Immature natural killer cell (primary cell): ENCODE measurements around the gene CCRL2. TPM values are rescaled to one million over a fixed set of nuclear protein-coding genes. Genes with fewer than 3 reads are reported as not detected.
"Not testable (repeated sequence)": the region's sequence is repeated elsewhere in the genome, so short reads cannot be mapped to it uniquely, and the experiment has no call there.

Source experiments
- DNase-seq, 3 donors: peaks; one replicate each; pipeline ENCODE4 v3.0.0; 2022; ENCODE audit warnings: mixed read lengths in 1 of 3
- H3K27ac Mint-ChIP-seq, 6 donors: one replicate each; pipeline ENCODE4 v1.8.0; 2020; ENCODE audit warnings: mixed read lengths in 6 of 6, mild to moderate bottlenecking in 5 of 6, inconsistent platforms in 4 of 6, moderate library complexity in 3 of 6
- H3K27me3 Mint-ChIP-seq, 3 donors: one replicate each; pipeline ENCODE4 v1.8.0; 2020 to 2021; ENCODE audit warnings: low read depth in 3 of 3, mild to moderate bottlenecking in 3 of 3, mixed read lengths in 3 of 3, moderate library complexity in 3 of 3, inconsistent platforms in 1 of 3
- H3K36me3 Mint-ChIP-seq, 3 donors: one replicate each; pipeline ENCODE4 v1.8.0; 2020; ENCODE audit warnings: mixed read lengths in 3 of 3, inconsistent platforms in 2 of 3, mild to moderate bottlenecking in 2 of 3
- H3K4me1 Mint-ChIP-seq, 2 donors: one replicate each; pipeline ENCODE4 v1.8.0; 2020; ENCODE audit warnings: inconsistent platforms in 2 of 2, mild to moderate bottlenecking in 2 of 2, mixed read lengths in 2 of 2, moderate library complexity in 1 of 2
- H3K4me3 Mint-ChIP-seq, 5 donors: one replicate each; pipeline ENCODE4 v1.8.0; 2020; ENCODE audit warnings: mild to moderate bottlenecking in 5 of 5, mixed read lengths in 5 of 5, inconsistent platforms in 3 of 5, moderate library complexity in 3 of 5
- H3K9me3 Mint-ChIP-seq, 6 donors: one replicate each; pipeline ENCODE4 v1.8.0; 2020; ENCODE audit warnings: mild to moderate bottlenecking in 6 of 6, mixed read lengths in 6 of 6, inconsistent platforms in 4 of 6, moderate library complexity in 3 of 6
- polyA plus RNA-seq, 3 donors: library from polyadenylated mRNA; unstranded; fragments of 300-500 nt; fragmentation: Illumina TruSeq; gene quantifications; one replicate each; pipeline ENCODE4 v1.2.3, GENCODE V29; 2021

Gene CCRL2
- polyA plus RNA-seq, 3 donors from 2014 or later = 1.3 to 2.0 (median 1.4) TPM

DNA sequence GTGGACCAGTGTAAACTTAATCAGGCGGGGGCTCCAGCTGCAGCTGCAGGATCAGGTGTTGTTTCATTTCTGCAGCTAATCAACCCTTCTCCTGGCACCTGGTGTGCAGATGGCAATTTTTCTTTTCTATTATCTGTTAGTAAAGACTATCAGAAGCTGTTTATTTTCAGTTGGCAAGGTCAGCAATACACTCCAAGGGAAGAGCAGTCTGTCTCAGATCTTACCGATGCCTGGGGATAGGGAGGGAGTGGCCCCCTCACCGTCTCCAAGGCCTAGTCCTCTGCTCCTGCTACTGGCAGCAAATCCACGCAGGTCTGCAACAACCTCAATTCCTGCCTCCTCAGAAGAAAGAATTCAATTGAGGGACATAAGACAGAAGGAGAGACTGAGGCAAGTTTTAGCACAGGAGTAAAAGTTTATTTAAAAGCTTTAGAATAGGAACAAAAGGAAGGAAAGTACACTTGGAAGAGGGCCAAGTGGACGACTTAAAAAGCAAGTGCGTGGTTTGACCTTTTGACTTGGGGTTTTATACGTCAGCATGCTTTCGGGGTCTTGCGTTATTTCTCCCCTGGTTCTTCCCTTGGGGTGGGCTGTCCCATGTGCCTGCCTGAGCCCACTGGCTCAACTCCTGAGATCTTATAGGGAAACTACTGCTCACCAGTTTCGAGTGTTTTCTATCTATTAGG lies 9.2 kb downstream of the CCRL2 start:
- H3K27ac Mint-ChIP-seq = no peak overlapping the region
- DNase-seq = no peak
- no peak overlapping the region for H3K4me3 Mint-ChIP-seq
- no peaks in the 10 kb centered on the region for H3K9me3 Mint-ChIP-seq
- H3K36me3 Mint-ChIP-seq = no peaks in the 10 kb centered on the region
- H3K4me1 Mint-ChIP-seq = no peaks in the 10 kb centered on the region
- H3K27me3 Mint-ChIP-seq = no peaks in the 10 kb centered on the region

DNA sequence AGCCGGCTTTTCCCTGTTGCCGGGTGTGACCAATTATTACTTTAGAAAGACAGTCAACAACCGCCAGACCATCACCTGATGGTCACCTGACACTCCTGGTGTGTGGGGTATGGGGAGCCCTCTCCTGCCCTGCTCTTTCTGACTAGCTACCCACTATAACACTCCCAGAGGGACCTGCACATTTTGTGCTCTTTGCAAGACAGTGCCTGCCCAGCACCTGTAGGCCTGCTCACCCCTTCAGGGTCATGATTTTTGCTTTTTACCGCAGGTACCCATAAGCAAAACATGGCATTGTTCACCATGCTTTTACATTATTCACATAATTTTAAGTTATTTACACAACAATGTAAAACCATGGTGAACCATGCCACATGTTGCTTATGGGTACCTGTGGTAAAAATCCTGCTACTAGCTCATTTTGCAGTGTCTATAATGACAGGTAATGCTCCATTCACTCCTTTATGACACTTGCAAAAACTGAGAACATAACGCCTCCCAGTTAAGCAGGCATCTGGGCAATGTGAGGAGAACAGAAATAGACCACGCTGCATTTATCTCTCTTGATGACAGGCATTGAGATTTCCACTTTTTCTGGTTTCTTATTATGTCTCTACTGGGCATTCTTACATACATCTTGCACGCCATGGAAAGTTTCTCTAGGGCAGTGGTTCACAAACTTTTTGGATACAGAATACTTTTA lies 9.9 kb downstream of the CCRL2 start:
- Mint-ChIP-seq H3K27me3 (no peaks in the 10 kb centered on the region), H3K27ac (no peak overlapping the region), H3K4me1 (no peaks in the 10 kb centered on the region), H3K9me3 (no peaks in the 10 kb centered on the region), H3K4me3 (no peak overlapping the region), H3K36me3 (no peaks in the 10 kb centered on the region)
- no peak for DNase-seq

DNA sequence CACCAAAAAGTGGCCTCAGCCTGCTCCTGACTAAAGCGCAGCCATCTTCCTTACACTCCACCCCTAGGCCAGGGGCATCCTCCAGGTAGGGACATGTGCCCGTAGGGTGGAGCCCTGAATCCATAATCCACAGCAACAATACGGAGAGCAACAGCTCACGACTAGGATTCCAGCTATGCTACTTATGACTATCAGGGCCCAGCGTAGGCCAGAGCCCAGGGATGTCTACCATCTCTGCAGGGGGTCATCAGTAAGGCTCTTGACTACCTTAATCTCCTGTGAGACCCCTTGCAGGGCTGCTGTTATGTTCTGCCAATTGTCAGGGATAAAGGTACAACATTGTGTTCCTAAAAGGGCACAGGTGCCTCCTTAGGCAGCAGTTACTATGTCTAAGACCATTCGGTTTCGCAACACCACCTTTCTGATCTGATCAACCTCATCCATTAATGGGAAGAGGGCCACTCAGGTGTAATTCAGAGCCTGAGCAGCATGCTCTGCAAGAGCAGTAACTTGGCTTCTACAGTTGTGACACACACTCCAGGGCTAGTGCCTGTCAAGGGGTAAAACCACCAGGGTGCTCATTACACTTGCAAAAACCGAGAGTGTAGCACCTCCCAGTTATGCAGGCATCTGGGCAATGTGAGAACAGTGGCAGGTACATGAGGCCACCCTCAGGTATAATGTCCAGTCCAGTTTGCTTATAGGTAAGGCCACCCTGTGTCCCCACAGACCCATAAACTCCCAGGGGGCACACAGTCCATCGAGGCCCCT lies 11.0 kb downstream of the CCRL2 start:
- DNase-seq = no peak
- no peaks in the 10 kb centered on the region for H3K36me3 Mint-ChIP-seq
- H3K27me3 Mint-ChIP-seq = no peaks in the 10 kb centered on the region
- no peaks in the 10 kb centered on the region for H3K9me3 Mint-ChIP-seq
- no peak overlapping the region for H3K27ac Mint-ChIP-seq
- H3K4me3 Mint-ChIP-seq = no peak overlapping the region
- no peaks in the 10 kb centered on the region for H3K4me1 Mint-ChIP-seq

DNA sequence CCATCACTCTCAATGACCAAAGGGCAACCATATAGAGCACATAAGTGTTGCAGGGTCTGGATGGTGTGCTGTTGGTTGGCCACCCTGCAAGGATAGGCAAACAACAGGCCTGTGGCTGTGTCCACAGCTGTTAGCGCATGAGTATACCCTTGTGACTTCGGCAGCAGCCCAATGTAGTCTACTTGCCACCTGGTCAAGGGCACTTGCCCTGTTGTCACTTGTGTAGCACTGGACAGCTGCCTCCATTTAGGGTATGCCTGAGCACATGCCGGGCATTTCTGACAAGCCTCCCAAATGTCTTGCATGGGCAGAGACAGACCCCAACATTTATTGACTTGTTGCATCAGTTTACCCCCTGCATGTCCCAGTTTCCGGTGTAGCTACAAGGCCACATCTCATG lies 12.8 kb downstream of the CCRL2 start:
- no peak for DNase-seq
- Mint-ChIP-seq H3K4me1 (no peaks in the 10 kb centered on the region), H3K27me3 (no peaks in the 10 kb centered on the region), H3K9me3 (no peaks in the 10 kb centered on the region), H3K4me3 (no peak overlapping the region), H3K36me3 (no peaks in the 10 kb centered on the region), H3K27ac (no peak overlapping the region)

DNA sequence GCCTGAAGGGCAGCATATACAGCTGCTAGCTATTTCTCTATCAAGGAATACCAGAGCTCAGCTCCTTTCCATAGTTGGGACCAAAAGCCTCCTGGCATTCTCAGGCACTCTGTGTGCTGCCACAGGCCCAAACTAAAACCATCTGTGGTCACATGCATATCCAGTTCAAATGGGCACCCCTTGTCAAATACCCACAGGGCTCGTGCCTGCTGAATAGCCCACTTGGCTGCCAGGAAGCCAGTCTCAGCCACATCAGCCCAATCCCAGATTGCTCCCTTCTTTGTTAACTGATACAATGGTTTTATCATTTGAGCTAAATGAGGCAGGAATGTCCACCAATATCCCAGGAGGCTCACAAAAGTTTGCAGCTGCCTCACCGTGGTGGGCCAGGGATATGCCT lies 13.9 kb downstream of the CCRL2 start:
- Mint-ChIP-seq H3K4me3 (no peak overlapping the region), H3K27me3 (no peaks in the 10 kb centered on the region), H3K36me3 (no peaks in the 10 kb centered on the region), H3K9me3 (no peaks in the 10 kb centered on the region), H3K27ac (peak overlapping the region in 1 of 6 donors; percentile 25), H3K4me1 (no peaks in the 10 kb centered on the region)
- no peak for DNase-seq

DNA sequence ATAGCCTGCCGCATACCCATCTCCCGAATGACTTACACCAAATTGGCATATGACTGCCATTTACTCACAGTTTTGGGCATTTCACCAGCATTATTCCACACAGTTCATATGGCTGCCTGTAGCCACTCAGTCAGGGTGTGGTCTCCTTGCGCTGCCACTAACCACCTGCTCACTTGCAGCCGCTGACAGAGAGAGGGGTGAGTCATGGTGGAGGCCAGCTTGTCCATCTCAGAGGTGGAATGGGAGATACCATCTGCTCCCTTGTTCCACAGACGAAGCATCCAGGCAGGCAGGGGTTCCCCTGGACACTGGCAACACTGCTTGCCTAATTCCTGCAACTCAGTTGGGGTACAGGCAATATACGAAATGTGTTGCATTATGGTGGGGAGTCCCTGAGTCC lies 15.6 kb downstream of the CCRL2 start:
- Mint-ChIP-seq H3K4me3 (no peak overlapping the region), H3K27ac (no peak overlapping the region), H3K27me3 (peaks cover 0 to 2% (median 0%) of the 10 kb centered on the region in 3 donors), H3K36me3 (no peaks in the 10 kb centered on the region), H3K9me3 (no peaks in the 10 kb centered on the region), H3K4me1 (no peaks in the 10 kb centered on the region)
- DNase-seq = no peak

DNA sequence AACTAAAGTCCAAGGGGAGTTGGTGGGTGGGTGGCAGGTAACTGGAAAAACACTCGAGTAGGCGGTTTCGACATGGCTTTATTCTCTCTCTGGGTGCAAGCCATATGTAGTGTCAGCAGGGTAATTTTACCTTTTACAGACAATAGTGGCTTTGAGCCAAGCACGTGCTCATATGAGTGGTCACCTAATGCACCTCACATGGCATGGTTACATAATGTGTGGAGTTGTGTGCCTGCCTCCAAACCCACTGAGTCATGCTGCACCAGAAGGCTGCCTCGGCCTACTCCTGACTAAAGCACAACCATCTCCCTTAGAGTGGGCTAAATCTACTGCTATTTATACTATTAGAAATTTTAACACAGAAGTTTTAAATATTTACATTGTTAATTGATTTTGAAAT lies 16.5 kb downstream of the CCRL2 start:
- H3K36me3 Mint-ChIP-seq = no peaks in the 10 kb centered on the region
- peaks cover 0 to 2% (median 0%) of the 10 kb centered on the region in 3 donors for H3K27me3 Mint-ChIP-seq
- H3K9me3 Mint-ChIP-seq = no peaks in the 10 kb centered on the region
- no peak for DNase-seq
- H3K4me3 Mint-ChIP-seq = no peak overlapping the region
- no peak overlapping the region for H3K27ac Mint-ChIP-seq
- no peaks in the 10 kb centered on the region for H3K4me1 Mint-ChIP-seq

DNA sequence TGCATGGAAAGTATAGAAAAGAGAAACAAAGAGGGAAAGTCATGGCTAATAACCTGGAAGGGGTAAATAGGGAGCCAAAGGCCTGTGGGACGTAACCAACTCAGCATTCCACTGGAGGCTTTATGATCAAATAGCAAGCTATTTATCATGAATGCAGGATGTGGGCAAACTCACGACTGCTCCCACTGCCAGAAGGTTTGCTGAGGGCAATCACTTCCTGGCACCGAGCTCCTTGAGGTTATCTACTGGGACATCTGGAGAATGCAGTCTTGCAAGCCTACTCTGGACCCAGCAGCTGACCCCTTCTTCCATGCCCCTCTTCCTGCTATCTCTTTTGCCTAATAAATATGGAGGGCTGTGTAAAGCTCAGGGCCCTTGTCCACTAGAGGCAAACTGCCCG lies 19.4 kb downstream of the CCRL2 start:
- H3K4me3 Mint-ChIP-seq, H3K4me1 Mint-ChIP-seq, H3K27me3 Mint-ChIP-seq, H3K9me3 Mint-ChIP-seq, DNase-seq, H3K36me3 Mint-ChIP-seq, H3K27ac Mint-ChIP-seq: not testable (repeated sequence)

DNA sequence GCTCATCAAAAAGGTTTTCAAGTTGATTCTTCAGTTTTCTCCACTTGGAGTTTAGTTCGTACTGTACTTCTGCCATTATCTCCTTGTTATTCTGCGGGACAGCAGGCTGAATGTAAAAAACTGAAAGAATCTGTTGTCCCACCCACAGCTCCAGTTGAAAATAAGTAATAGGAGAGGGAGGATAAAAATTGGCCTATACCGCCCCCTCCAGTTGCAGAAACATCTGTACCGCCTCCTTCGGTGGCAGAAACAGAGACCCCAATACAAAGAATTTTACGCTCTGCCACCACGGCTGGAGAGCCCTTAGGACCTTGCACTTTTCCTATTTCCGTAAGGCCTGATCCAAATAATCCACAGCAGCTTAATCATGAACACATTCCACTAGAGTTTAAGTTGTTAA lies 20.3 kb downstream of the CCRL2 start:
- peaks cover 2 to 14% (median 7%) of the 10 kb centered on the region in 6 donors for H3K9me3 Mint-ChIP-seq

DNA sequence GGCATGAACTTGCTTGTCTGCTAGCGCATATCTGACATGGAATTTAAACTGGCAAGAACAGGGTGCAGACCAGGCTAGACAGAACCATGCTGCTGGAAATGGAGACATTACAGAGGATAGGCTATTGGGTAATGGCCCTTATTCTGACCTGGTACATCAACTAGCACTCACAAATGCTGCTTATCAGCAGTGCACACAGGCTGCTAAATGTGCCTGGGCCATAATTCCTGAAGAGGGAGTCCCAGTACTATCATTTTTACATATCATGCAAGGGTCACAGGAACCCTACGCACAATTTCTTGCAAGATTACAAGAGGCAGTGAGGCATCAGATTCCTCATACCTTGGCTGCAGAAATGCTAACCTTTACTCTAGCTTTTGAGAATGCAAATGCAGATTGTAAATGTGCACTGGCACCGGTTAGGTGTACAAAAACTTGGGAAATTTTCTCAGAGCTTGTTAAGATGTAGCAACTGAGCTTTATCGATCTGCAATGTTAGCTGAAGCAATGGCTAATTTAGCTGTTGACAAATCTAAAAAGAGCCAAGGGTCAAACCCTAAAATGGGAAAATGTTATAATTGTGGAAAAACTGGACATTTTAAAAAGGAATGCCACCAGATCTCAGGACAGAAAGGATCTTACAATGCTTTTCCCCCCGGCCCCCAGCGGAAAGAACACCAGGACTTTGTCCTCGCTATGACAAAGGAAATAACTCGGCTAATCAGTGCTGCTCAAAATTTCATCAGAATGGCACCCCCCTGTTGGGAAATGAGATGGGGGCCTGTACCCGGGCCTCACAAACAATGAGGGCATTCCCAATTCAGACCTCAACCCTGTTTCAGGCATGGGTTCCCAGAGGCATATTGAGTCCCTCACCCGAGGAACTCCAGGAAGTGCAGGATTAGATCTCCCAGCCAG lies 21.1 kb downstream of the CCRL2 start:
- no peak for DNase-seq
- H3K27ac Mint-ChIP-seq = no peak overlapping the region
- peaks cover 2% of the 10 kb centered on the region in 3 donors for H3K27me3 Mint-ChIP-seq
- H3K4me1 Mint-ChIP-seq = peaks cover 0 to 6% of the 10 kb centered on the region in 2 donors
- peaks cover 5 to 19% (median 9%) of the 10 kb centered on the region in 6 donors for H3K9me3 Mint-ChIP-seq
- no peak overlapping the region for H3K4me3 Mint-ChIP-seq
- peaks cover 0 to 8% (median 7%) of the 10 kb centered on the region in 3 donors for H3K36me3 Mint-ChIP-seq

More for the DNA sequence above, 20.3 kb downstream of the CCRL2 start:
- not testable (repeated sequence) for H3K36me3 Mint-ChIP-seq, H3K4me3 Mint-ChIP-seq, H3K27me3 Mint-ChIP-seq, H3K27ac Mint-ChIP-seq, H3K4me1 Mint-ChIP-seq, DNase-seq

DNA sequence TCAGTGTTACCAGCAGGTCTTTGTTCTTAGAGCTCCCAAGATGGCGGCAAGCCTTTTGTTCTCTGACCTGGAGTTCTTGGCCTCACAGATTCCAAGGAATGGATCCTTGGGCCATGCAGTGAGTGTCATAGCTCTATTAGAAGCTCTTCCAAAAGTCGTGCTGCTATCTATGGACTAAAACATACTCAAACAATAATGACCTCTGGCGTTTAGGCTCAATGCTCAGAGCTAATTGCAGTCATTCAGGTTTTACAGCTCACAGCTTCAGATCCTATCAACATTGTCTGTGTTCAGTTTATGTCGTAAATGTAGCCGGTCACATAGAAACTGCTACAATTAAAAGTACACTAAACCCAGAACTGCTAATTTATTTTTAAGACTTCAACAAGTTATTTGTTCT lies 22.2 kb downstream of the CCRL2 start:
- no peak overlapping the region for H3K27ac Mint-ChIP-seq
- H3K4me3 Mint-ChIP-seq = no peak overlapping the region
- DNase-seq = no peak
- H3K4me1 Mint-ChIP-seq = peaks cover 0 to 9% of the 10 kb centered on the region in 2 donors
- H3K27me3 Mint-ChIP-seq = peaks cover 2% of the 10 kb centered on the region in 3 donors
- peaks cover 5 to 19% (median 9%) of the 10 kb centered on the region in 6 donors for H3K9me3 Mint-ChIP-seq
- peaks cover 0 to 8% (median 7%) of the 10 kb centered on the region in 3 donors for H3K36me3 Mint-ChIP-seq

DNA sequence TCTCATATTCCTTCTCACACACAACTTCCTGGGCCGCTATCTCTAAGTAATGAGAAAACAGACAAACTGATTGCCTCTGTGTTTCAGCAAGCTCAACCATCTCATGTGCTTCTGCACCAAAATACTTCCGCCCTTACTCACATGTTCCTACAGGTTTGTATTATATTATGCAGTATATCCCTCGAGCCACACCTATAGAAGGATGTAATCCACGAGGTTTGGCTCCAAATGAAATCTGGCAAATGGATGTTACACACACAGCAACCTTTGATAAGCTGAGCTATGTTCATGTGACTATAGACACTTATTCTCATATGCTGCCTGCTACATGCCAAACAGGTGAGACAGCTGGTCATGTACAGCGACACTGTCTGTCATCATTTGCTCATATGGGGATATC lies 22.6 kb downstream of the CCRL2 start:
- Mint-ChIP-seq H3K27me3 (peaks cover 2% of the 10 kb centered on the region in 3 donors), H3K36me3 (peaks cover 0 to 8% (median 7%) of the 10 kb centered on the region in 3 donors), H3K4me1 (peaks cover 0 to 9% of the 10 kb centered on the region in 2 donors), H3K27ac (no peak overlapping the region), H3K4me3 (no peak overlapping the region), H3K9me3 (peaks cover 5 to 19% (median 9%) of the 10 kb centered on the region in 6 donors)
- no peak for DNase-seq

DNA sequence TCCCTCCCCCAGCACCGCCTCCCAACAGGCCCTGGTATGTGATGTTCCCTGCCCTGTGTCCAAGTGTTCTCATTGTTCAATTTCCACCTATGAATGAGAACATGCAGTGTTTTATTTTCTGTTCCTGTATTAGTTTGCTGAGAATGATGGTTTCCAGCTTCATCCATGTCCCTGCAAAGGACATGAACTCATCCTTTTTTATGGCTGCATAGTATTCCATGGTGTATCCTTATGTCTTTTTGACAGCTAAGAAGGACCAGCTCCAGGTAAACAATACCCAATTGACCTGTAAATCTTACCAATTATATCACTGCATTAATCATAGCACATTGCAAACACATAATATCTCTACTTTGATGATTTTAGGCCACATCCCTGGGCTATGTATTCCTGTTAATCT lies 23.8 kb downstream of the CCRL2 start:
- not testable (repeated sequence) for H3K4me1 Mint-ChIP-seq, DNase-seq, H3K36me3 Mint-ChIP-seq, H3K27ac Mint-ChIP-seq, H3K27me3 Mint-ChIP-seq, H3K4me3 Mint-ChIP-seq
- peaks cover 5 to 19% (median 9%) of the 10 kb centered on the region in 6 donors for H3K9me3 Mint-ChIP-seq
